HCT116 (cell line): Measurements from ENCODE around the gene PIK3R1. TPM values are rescaled to one million over a fixed set of nuclear protein-coding genes. Genes with fewer than 3 reads are reported as not detected.

ENCODE experiments used
- ATAC-seq: fragments of 200-7000 bp; cut with Tn5 transposase; 2 replicates; pipeline ENCODE4 v1.9.1; 2020; ENCODE audit warnings: mild to moderate bottlenecking, moderate library complexity
- BruUV-seq: library from RNA; stranded (reverse); fragments of 400-500 nt; replicated peaks from 2 replicates; lab custom pipeline; 2021; lab: Mats Ljungman, UMichigan
- CTCF ChIA-PET: fragments of 300-600 bp; sonication (Branson Sonifier 250); formaldehyde crosslinking; loops from one replicate; lab custom pipeline; 2021; ENCODE audit warnings: antibody characterized with exemption; lab: Charles Lee
- POLR2A ChIA-PET: fragments of 300-600, 350-600 bp; sonication (Branson Sonifier 250); formaldehyde crosslinking; loops from one replicate; lab custom pipeline; 2021; ENCODE audit warnings: antibody characterized with exemption; lab: Charles Lee
- RAD21 ChIA-PET, 2 experiments: fragments of 300-600 bp; sonication (Branson Sonifier 250); formaldehyde crosslinking; loops; one replicate each; lab custom pipeline; 2023; ENCODE audit warnings: low total read pairs in 2 of 2; ENCODE audit not compliant: uncharacterized antibody in 2 of 2, unreplicated experiment in 2 of 2, low non-redundant PET in 1 of 2; lab: Charles Lee
- DNase-seq: peaks from one replicate; pipeline ENCODE4 v3.0.0-alpha.2; 2010; ENCODE audit warnings: low read depth, low spot score
- H2AFZ ChIP-seq: fragments of 200-600 bp; shearing (Covaris generic), sonication (generic); 2 replicates; pipeline ENCODE4 v1.6.1; 2017; ENCODE audit warnings: low read depth, mixed run types, mixed read lengths, antibody characterized with exemption, low read length; ENCODE audit not compliant: poor library complexity, severe bottlenecking
- H3K27ac ChIP-seq: 2 replicates; pipeline ENCODE4 v1.5.1; 2012; ENCODE audit warnings: low read depth, low read length
- H3K27me3 ChIP-seq: fragments of 200-600 bp; sonication (generic); 2 replicates; pipeline ENCODE4 v1.6.1; 2016; ENCODE audit warnings: mixed run types, low read length, mixed read lengths; ENCODE audit not compliant: insufficient read depth
- H3K36me3 ChIP-seq, 2 experiments: fragments of 200-500 bp in 1 of 2; fragments of 200-600 bp in 1 of 2; sonication (Bioruptor generic) in 1 of 2; sonication (generic) in 1 of 2; 2 replicates each; pipeline versions ENCODE4 v1.5.1 to v1.6.1; 2014 to 2016; ENCODE audit warnings: low read length in 2 of 2, inconsistent platforms in 1 of 2, mixed read lengths in 1 of 2, mixed run types in 1 of 2; ENCODE audit not compliant: insufficient read depth in 2 of 2, control insufficient read depth in 1 of 2
- H3K4me1 ChIP-seq, 2 experiments: fragments of 200-600 bp in 1 of 2; sonication (generic) in 1 of 2; 2 replicates each; pipeline versions ENCODE4 v1.5.1 to v1.6.1; 2012 to 2017; ENCODE audit warnings: low read length in 2 of 2, inconsistent platforms in 1 of 2, mild to moderate bottlenecking in 1 of 2, mixed read lengths in 1 of 2, mixed run types in 1 of 2, moderate library complexity in 1 of 2; ENCODE audit not compliant: insufficient read depth in 2 of 2, control insufficient read depth in 1 of 2
- H3K4me2 ChIP-seq: fragments of 200-600 bp; sonication (generic); 2 replicates; pipeline ENCODE4 v1.6.1; 2017; ENCODE audit warnings: mixed run types, low read length, mixed read lengths
- H3K4me3 ChIP-seq, 2 experiments: fragments of 200-600 bp in 1 of 2; sonication (generic) in 1 of 2; replicated peaks in 1 of 2; 2 replicates each; pipeline ENCODE4 v1.5.1; 2011 to 2016; ENCODE audit warnings: low read length in 2 of 2, control low read depth in 1 of 2, low read depth in 1 of 2, mild to moderate bottlenecking in 1 of 2, mixed read lengths in 1 of 2, mixed run types in 1 of 2
- H3K79me2 ChIP-seq: fragments of 200-600 bp; sonication (generic); 2 replicates; pipeline ENCODE4 v1.6.1; 2017; ENCODE audit warnings: mild to moderate bottlenecking, mixed run types, low read length, moderate library complexity, mixed read lengths; ENCODE audit not compliant: insufficient read depth
- H3K9ac ChIP-seq: fragments of 200-600 bp; sonication (generic); 2 replicates; pipeline ENCODE4 v1.6.1; 2016; ENCODE audit warnings: low read length, mixed read lengths
- H3K9me2 ChIP-seq: fragments of 200-600 bp; sonication (generic), shearing (Covaris generic); 2 replicates; pipeline ENCODE4 v1.6.1; 2017; ENCODE audit warnings: mixed run types, mild to moderate bottlenecking, moderate library complexity; ENCODE audit not compliant: insufficient read depth
- H3K9me3 ChIP-seq, 2 experiments: fragments of 200-500 bp in 1 of 2; fragments of 200-600 bp in 1 of 2; sonication (Bioruptor generic) in 1 of 2; sonication (generic) in 1 of 2; 2 replicates each; pipeline ENCODE4 v1.6.1; 2014 to 2017; ENCODE audit warnings: low read length in 2 of 2, mixed read lengths in 2 of 2, inconsistent platforms in 1 of 2, low read depth in 1 of 2, mild to moderate bottlenecking in 1 of 2, mixed run types in 1 of 2, moderate library complexity in 1 of 2; ENCODE audit not compliant: control insufficient read depth in 1 of 2, insufficient read depth in 1 of 2
- H4K20me1 ChIP-seq: fragments of 200-600 bp; sonication (generic), shearing (Covaris generic); 2 replicates; pipeline ENCODE4 v1.6.1; 2017; ENCODE audit warnings: mixed run types, mild to moderate bottlenecking, moderate library complexity; ENCODE audit not compliant: insufficient read depth
- EGR1 ChIP-seq: IDR thresholded peaks from 2 replicates; pipeline ENCODE4 v1.6.1; 2012; ENCODE audit warnings: low read depth
- ELF1 ChIP-seq: IDR thresholded peaks from 2 replicates; pipeline ENCODE4 v1.6.1; 2012; ENCODE audit warnings: low read depth, borderline replicate concordance
- FOSL1 ChIP-seq: IDR thresholded peaks from 2 replicates; pipeline ENCODE4 v1.6.1; 2012; ENCODE audit warnings: low read depth
- REST ChIP-seq: IDR thresholded peaks from 2 replicates; pipeline ENCODE4 v1.6.1; 2012; ENCODE audit warnings: low read depth
- SRF ChIP-seq: IDR thresholded peaks from 2 replicates; pipeline ENCODE4 v1.6.1; 2012; ENCODE audit warnings: low read depth
- intact Hi-C: fragments of 100-400 bp; cut with micrococcal nuclease; formaldehyde crosslinking; loops from 2 replicates; pipeline ENCODE4 v1.10.0; 2022
- total RNA-seq: library from RNA; stranded (reverse); gene quantifications from one replicate; pipeline ENCODE4 v1.2.1, GENCODE V29; 2021; ENCODE audit not compliant: unreplicated experiment
- TF ChIP-seq, protein P1 (sequence below): IDR thresholded peaks from 2 replicates; pipeline ENCODE4 v1.6.1; 2012
- TF ChIP-seq, protein P2 (sequence below), 3 experiments: fragments of 200-600 bp in 1 of 3; sonication (generic) in 1 of 3; IDR thresholded peaks in 2 of 3; conservative IDR thresholded peaks in 1 of 3; 2 replicates each; pipeline ENCODE4 v1.5.1; 2012 to 2017; ENCODE audit warnings: low read depth in 2 of 3, low read length in 2 of 3, antibody characterized with exemption in 1 of 3, borderline replicate concordance in 1 of 3, control low read depth in 1 of 3, mild to moderate bottlenecking in 1 of 3, mixed read lengths in 1 of 3, mixed run types in 1 of 3, moderate library complexity in 1 of 3; ENCODE audit not compliant: insufficient read depth in 1 of 3

The PIK3R1 gene
- total RNA-seq, 1 experiment from 2014 or later = 7.2 TPM

DNA sequence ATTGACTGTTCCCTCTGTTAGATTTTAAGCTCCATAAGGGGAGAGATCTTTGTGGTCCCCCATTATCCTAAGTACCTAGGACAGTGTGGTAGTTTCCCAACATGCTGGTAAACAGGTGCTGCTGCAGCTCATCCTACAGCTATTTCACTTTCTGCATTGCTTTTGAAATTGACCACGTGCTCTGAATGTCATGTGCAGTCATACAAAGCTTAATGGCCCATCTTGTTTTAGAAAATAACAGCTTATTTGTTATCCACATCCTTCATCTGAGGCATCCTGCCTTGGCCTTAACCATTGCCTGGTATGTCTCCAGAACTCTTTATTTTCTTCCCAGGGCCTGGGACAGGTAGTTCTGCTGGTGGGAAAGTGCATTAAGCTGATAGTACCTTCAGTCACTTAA, 14.7 kb downstream of the PIK3R1 start:
- CTCF ChIA-PET = no interaction called here
- BruUV-seq = no TSS peak
- Histone ChIP-seq H3K4me2 (no peak overlapping the region), H3K9ac (no peak overlapping the region), H3K36me3 (0 out of 4 replicates have a peak, but pooled peaks cover 0 to 2% of the 10 kb centered on the region in 2 experiments), H3K9me3 (no peaks in the 10 kb centered on the region), H3K4me3 (no peak overlapping the region), H3K9me2 (no peaks in the 10 kb centered on the region), H3K4me1 (0 out of 4 replicates have a peak, but pooled peaks cover 0 to under 1% of the 10 kb centered on the region in 2 experiments), H3K79me2 (no peaks in the 10 kb centered on the region), H3K27ac (no peak overlapping the region), H3K27me3 (no peaks in the 10 kb centered on the region), H2AFZ (no peak overlapping the region), H4K20me1 (peaks cover 4% of the 10 kb centered on the region)
- DNase-seq (no peak), ATAC-seq (no peak)
- RAD21 ChIA-PET = no interaction called here
- intact Hi-C loops = no loop called here
- POLR2A ChIA-PET = no interaction called here
- TF ChIP-seq, protein P1, sequence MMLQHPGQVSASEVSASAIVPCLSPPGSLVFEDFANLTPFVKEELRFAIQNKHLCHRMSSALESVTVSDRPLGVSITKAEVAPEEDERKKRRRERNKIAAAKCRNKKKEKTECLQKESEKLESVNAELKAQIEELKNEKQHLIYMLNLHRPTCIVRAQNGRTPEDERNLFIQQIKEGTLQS = no peak
- no peak for TF ChIP-seq SRF
- TF ChIP-seq, protein P2, sequence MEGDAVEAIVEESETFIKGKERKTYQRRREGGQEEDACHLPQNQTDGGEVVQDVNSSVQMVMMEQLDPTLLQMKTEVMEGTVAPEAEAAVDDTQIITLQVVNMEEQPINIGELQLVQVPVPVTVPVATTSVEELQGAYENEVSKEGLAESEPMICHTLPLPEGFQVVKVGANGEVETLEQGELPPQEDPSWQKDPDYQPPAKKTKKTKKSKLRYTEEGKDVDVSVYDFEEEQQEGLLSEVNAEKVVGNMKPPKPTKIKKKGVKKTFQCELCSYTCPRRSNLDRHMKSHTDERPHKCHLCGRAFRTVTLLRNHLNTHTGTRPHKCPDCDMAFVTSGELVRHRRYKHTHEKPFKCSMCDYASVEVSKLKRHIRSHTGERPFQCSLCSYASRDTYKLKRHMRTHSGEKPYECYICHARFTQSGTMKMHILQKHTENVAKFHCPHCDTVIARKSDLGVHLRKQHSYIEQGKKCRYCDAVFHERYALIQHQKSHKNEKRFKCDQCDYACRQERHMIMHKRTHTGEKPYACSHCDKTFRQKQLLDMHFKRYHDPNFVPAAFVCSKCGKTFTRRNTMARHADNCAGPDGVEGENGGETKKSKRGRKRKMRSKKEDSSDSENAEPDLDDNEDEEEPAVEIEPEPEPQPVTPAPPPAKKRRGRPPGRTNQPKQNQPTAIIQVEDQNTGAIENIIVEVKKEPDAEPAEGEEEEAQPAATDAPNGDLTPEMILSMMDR (IDR thresholded peaks at IDR 0.05 in 2 of 3, conservative IDR thresholded peaks at IDR 0.05 in 1 of 3; ENCODE audit: borderline replicate concordance in 1 of 3, insufficient read depth in 1 of 3, low read depth in 2 of 3, low read length in 2 of 3) = no peak
- TF ChIP-seq FOSL1 = no peak
- no peak for TF ChIP-seq ELF1
- TF ChIP-seq EGR1 = no peak
- no peak for TF ChIP-seq REST
